GM19023 (cell line): ENCODE results near the gene RAB18.
"Not testable (repeated sequence)": the region's sequence is repeated elsewhere in the genome, so short reads cannot be mapped to it uniquely, and the experiment has no call there.

ENCODE experiments used
- ATAC-seq: cut with Tn5 transposase; IDR thresholded peaks from one replicate; pipeline ENCODE4 v1.9.1; 2021; ENCODE audit warnings: mild to moderate bottlenecking, moderate library complexity; ENCODE audit not compliant: unreplicated experiment

The RAB18 gene

DNA sequence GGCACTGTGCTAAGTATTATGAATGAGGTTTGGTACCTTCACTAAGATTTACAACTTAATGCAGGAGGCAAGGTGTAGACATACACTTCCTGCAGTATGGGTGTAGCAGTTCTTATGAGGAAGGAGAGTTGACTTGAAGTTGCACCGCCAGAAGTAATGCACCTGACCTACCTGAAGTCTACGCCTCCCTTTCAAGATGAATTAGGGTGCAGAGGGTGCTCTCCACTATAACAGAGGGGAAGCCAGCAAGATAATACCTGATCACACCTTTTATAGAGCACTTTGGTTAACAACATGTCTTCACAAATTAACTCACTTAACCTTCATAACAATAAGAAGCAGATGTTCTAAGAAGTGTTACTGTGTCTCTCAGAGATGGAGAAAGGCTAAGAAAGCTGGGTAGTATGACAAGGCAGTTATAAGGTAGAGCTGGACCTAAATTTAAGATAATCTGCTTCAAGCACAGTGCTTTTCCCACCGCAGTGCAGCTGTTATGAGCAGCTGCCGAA lies 552 bp upstream of the RAB18 start:
- ATAC-seq: no peak

DNA sequence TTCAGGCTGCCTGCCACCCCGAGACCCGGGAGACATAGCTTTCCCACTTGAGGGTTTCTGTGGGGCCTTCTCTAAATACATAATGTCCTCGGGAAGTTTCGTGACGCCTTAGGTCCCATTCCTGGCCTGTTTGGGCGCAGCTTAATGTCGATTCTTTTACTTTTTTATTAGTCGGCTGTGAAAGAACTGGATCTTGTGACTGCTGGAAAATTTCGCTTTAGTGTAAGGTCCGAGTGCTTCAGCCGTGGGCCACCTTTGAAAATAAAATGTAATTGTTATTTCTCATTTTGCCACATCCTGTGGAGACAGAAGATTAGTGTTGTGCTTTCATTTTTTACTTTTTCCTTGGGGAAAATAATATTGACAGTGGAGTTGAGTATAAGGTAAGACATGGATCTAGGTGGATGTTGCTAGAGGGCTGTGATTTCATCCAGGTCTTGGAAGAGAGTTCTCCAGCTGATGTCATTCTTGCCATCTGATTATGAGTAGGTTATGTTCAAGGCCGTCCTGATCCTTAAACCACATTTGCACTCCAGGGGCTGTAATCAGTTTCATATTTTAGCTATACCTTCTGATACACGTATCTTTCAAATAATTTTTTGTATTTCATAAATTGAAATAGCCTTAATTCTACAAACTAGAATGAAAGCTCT lies 830 bp downstream of the RAB18 start:
- no peak for ATAC-seq

DNA sequence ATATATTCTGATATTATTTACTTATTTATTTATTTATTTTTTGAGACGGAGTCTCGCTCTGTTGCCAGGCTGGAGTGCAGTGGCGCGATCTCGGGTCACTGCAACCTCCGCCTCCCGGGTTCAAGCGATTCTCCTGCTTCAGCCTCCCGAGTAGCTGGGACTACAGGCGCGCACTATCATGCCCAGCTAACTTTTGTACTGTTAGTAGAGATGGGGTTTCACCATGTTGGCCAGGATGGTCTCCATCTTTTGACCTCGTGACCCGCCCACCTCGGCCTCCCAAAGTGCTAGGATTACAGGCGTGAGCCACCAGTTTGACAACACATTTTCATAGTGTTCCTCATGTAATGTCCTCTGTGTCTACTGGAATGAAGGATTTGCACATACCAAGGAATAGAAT lies 1.4 kb downstream of the RAB18 start:
- ATAC-seq: not testable (repeated sequence)

DNA sequence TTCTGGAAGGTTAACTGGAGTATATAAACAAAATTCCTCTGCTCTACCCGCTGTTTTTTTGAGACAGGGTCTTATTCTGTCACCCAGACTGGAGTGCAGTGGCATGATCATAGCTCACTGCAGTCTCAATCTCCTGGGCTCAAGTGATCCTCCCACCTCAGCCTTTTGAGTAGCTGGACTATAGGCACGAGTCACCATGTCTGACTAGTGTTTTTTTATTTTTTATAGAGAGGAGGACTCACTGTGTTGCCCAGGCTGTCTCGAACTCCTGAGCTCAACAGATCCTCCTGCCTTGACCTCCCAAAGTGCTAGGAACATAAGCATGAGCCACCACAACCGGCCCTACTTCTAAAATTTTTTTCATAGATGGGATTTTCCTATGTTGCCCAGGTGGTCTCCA lies 2.2 kb downstream of the RAB18 start:
- no peak for ATAC-seq

DNA sequence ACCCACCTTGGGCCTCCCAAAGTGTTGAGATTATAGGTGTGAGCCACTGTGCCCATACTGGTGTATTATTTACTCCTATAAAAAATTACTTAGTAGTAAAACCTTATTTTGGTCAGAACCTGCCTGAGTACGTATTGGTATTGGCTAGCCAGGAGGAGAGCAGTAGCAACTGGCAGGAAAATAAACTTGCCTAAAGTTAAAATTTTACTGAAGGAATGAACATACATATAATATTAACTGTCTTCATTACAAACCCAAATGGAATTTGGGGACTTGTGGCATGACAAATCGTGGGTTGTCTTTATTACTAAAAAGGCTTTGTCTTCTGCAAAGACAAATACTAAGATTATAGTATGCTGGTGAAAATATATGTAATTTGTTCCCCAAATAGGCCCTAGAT lies 8.4 kb downstream of the RAB18 start:
- no peak for ATAC-seq

DNA sequence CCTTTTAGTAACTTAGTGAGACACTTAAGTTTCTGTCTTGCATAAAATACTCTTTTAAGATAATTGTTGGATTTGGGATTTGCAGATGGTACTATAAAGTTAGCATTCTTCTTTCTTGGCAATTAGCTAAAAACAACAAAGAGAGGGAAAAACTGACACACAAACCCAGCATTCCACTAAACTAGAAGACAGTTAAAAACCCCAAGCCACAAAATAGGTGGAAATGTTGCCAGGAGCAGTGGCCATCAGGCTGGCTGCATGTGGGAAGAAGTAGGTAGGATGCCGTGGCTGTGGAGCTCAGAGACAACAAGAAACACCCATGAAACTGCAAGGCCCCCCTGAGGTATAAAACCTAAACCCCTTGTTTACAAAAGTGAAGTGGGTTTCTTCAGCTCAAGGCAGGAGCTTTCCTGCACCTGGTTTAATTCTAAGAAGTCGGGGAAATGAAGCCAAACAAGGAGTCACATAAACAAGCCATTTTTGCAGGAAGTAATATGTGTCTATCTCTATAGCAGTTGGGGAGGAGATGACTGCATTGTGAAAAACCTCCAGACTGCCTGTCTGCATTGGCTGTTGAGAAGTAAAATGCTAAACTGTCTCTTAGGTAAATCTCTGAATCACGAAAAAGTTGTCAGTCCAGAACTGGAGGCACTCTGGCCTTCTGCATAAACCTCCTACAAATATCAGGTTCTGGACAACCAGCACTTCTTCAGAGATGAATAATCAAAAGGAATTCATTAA lies 9.5 kb downstream of the RAB18 start:
- no peak for ATAC-seq

DNA sequence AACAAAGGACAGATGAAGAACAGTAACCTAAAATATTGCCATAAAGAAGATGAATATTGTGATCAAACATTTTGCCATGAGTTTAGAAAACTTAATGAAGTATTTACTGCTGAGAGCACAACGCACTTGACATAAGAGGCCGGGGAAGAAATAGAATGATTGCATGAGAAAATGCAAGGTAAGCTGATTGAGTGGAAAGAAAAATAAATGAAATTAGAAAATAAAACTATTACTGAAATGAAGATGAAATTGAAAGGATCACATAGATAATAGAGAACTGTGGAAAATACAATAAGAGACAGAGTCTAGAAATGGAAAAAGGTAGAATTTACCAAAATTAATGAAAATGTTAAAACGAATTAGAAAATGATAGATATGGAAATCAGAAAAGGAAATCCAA lies 10.1 kb downstream of the RAB18 start:
- ATAC-seq: no peak

DNA sequence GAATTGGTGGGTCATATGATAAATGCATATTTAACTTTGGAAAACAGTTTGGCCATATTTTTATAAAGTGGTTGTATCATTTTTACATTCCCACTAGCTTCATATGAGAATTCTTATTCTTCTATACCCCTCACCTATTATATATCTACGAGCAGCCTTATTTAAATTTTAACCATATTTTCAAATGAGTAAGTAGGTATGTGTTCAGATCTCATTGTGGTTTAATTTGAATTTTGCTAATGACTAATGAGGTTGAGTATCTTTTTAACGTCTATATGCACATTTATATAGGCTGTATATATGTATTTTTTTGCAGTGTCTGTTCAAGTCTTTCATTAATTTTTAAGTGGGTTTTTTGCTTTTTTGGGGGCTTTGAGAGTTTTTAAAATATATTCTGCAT lies 14.2 kb downstream of the RAB18 start:
- no peak for ATAC-seq

DNA sequence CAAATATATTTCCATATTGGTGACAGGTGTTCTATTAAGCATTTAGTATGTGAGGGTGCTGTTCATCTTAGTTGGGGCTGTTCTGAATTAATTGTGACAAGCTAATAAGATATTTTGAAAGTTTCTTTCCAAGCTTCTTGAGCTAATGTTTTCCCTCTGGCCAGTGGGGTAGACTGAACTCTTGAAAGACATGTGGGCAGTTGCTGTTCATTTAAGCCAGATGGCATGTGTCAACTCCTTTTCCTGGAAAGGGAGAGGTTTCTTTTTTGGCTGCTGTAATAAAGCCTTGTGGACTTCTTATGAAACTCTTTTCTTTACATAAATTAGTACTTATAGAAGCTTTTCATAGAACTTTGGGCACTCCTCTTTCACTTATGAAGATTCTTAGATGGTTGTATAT lies 21.7 kb downstream of the RAB18 start:
- ATAC-seq: no peak

DNA sequence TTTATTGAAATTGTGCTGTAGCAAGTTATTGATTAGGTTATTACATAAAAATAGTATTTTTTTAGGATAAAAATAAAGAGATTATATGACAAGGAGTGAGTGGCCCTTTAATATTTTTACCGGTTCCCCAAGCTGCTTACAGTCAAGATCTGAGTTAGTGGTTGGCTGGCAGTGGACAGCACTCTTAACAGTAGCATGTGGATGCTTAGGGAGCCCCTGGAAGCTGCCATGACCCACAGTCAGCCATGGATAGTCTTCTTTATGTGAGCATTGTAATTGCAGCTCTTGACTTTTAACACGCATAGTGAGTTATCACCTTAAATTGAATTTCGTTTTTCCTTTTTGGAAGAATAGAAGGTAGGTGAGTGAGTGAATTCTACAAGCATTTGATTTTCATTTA lies 22.1 kb downstream of the RAB18 start:
- no peak for ATAC-seq

DNA sequence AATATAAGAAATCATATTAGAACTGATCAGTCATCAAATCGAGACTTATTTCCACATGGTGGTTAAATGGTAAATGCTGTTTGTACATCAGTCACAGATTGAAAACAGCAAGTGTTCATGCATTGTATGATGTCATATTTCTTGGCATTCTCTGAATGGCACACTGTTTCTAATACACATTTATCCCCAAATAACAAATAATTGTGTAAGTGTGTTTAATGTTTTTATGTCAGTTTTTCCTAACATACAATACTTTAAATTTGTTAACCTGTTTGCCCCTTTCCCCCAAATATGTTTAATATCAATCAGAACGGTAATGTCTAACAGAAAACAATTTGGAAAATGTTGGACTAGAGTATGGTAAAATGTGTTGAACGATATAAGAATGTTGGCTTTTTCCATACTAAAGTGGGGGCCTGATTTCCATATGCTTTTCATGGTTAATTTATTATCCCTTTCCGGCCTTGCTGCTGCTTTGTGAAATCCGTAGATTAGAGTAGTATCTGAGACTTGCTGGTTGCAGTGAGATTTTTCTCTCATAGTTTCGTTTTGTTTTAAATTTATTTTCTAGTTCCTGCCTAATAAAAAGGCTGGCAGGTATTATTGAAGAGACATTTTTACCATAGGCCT lies 23.7 kb downstream of the RAB18 start:
- no peak for ATAC-seq

DNA sequence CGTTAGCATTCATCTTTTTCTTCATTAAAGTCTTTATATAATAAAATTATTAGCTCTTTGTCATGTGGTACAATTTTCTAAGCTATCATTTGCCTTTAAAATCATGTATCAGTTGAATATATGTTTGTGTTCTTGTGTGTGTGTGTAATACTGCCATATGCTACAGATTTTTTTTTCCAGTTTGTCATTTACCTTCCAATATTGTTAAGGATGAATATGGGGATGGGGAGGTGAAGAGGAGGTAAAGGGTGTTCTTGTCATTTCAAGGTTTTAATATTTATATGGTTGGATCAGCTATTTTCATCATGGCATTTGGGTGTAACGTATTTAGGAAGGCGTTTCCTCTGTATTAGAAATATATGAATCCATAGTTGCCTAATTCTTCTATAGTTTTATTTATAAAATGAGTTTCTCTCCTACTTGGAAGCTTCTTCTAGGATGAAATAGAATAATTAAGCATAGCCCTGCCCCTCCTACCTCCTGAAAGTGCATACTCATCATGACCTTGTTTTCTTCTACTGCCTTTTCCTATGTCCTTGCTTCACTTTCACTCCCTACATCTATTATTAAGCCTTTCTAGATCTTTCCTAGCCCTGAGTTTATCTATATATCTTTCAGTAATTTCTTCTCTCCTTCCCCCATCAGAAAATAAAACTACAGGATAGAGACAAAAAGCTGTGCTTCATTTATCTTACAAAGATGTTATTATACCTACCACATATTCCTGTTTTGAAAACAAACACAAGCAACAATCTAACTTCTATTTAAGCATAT lies 25.1 kb downstream of the RAB18 start:
- ATAC-seq: no peak

DNA sequence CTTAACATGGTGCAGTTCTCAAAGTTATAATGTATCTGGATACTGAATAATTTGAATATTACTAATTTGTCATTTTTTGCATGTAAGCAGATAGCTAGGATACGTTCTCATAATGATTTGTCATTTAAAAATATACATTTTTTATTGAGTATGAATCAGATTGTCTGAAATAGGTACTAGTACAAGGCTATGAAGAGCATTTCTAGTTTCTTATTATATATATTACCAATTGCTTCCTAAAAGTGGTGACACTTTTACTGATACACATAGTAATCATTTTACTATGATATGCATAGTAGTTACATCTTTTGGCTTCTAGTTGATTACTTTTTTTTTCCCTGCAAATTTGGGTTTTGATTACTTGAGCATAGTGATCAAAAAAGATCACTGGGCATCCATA lies 26.4 kb downstream of the RAB18 start:
- ATAC-seq: no peak

DNA sequence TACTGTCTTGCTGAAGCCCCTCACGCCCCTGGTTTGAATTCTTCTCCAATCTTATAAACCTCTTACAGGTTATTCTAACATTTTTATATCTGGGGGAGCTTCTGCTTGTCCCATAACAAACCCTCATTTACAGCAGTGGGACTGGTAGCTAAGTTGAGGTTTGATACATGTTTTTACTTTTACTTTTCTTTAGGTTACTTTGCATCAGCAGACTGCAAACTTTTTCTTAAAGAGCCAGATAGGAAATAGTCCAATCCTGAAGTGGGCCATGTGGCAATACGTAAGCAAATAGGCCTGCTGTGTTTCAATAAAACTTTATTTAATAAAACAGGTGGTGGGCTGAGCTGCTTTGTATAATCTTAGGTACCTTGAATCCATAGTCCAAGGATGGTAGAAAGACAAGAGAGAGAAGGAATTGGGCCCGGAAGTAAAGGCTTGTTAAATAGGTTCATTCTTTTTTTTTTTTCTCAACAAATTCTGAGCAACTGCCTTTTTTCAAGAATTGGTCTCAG lies 27.3 kb downstream of the RAB18 start:
- no peak for ATAC-seq

DNA sequence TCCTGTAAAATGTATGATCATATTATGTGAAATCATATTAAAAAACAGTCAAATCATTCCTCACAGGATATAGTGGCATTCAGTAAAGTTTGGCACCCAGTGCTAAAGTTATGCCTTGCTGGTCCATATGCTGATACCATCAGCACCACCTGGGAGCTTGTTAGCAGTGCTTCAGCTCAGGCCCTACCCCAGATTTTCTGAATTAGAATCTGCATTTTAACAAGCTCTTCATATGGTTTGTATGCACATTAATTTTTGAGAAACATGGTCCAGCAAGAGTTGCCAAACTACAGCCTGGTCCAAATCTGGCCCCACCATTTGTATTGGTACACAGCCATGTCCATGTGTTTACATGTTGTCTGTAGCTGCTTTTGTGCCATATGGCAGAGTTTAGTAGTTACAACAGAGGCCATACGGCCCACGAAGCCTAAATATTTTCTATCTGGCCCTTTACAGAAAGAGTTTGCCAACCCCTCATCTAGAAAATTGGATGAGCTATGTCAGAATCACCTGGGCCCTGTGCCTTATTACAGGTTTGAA lies 30.1 kb downstream of the RAB18 start:
- ATAC-seq: no peak

DNA sequence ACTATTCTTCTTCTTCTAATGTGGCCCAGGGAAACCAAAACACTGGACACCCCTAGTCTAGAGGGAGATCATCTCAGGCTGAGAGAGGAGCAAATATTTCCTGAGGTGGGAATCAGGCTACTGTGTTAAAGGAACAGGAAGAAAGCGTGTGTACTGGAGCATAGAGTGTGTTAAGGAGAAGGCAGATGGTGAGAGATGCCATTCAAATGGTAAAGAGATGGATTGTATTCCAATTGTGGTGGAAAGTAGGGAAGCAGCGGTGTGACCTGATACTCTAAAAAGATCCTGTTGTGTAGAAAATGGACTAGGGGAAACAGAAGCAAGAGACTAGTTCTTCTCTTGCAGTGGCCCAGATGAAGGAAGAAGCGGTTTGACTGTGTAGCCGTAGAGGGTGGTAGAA lies 31.2 kb downstream of the RAB18 start:
- no peak for ATAC-seq

DNA sequence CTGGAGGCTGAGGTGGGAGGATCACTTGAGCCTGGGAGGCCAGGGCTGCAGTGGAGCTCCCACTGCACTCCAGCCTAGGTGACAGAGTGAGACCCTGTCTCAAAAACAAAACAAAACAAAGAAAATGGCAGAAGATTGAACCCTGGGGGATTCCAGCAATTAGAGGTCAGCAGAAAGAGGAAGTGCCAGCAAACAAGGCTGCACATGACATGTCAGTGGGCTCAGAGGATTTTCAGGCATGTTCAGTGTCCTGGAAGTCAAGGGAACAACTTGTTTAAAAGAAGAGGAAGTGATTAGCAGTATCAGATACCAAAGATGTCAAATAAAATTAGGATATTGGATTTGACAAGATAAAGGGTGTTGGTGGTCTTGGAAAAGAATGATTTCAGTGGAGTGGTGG lies 32.3 kb downstream of the RAB18 start:
- no peak for ATAC-seq

DNA sequence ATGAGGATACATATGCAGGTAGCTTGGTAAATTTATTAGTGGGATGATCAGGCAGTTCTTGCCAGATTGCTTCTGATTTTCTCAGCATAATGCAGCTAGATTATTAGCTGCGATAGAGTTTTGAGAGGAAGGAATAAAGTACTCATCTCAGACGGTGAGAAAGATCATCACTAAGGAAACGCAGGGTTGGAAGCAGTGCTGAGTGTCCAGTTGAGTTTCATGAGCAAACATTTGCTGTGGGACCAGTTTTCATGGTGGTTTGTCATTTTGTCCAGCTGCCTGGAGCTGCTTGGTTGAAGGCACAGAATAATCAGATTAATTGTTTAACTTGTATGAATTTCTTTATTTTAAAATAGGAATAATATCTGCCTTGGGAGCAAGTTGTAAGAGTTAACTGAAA lies 33.1 kb downstream of the RAB18 start:
- no peak for ATAC-seq

DNA sequence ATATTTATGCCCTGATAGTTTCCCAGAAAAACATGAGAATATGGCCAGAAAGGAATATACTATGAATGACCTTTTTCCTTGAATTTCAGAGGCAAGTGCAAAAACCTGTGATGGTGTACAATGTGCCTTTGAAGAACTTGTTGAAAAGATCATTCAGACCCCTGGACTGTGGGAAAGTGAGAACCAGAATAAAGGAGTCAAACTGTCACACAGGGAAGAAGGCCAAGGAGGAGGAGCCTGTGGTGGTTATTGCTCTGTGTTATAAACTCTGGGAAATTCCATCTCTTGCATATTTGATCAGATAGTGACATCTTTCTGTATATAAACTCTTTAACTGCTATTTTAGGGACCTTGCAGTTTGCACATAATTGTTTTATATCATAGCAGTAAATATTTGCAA lies 33.7 kb downstream of the RAB18 start:
- ATAC-seq: no peak

DNA sequence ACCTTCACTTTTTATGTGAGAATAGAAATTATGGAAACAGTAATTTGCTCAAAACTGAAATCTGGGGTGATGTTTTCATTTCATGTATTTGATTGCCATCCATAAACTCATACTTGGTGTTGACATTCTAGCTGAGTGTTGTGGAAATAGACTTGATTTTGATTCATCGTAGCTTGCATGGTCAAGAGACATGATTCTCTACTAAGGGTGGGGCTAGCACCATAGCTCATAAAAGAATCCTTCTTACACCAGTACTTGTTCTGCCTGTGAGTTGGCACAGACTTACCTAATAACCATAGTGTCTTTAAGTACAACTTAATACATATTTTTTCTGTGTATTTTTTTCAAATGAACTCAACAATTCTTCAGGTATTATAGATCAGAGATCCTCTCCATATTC lies 36.6 kb downstream of the RAB18 start:
- no peak for ATAC-seq
